ENCODE measurements around the gene BNC2.
"Not testable (repeated sequence)": the region's sequence is repeated elsewhere in the genome, so short reads cannot be mapped to it uniquely, and the experiment has no call there.

The BNC2 gene

DNA sequence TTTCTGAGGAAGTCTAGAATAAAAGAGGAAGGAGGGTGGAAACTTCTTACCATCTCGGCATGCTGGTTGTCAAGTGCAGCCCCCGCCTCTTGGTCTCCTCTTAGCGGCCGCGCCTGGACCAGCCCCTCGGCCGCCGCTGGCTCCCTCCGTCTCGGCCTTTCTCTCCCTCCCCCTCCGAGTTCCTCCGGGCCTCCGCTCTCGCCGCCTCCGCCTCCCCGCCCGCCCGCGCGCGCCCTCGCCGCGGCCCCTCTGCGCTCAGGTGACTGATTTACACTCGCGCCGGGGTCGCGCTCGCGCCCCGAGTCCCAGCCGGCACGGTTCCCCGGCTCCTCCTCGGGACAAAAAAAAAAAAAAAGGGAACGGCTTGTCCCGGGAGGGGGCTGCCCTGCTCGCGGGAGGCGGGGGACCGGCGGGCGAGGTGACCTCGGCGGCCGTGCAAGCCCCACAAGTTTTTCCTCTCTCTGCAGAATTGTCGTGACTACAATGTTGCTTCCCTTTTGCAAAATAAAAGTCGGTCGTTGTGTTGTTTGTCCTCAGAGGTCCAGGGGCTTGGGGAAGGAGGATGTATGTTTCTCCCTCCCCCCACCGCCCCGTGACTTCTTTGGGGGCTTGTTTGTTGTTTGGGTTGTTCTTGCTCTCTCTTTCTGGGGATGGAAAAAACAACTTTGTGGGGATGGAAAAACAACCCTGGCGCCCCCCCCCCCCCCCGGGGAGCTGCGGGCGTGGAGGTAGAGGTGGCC, at the start of gene BNC2:
BNC2 (minus strand) TSS at position 75 of the 740 bp plus-strand sequence; CDS start at position 53, 22 bp downstream.
- no peak for DNase-seq

GRCh38 chr9:16918920-16919319, 48.5 kb upstream of the BNC2 start:
- no peak for DNase-seq

DNA sequence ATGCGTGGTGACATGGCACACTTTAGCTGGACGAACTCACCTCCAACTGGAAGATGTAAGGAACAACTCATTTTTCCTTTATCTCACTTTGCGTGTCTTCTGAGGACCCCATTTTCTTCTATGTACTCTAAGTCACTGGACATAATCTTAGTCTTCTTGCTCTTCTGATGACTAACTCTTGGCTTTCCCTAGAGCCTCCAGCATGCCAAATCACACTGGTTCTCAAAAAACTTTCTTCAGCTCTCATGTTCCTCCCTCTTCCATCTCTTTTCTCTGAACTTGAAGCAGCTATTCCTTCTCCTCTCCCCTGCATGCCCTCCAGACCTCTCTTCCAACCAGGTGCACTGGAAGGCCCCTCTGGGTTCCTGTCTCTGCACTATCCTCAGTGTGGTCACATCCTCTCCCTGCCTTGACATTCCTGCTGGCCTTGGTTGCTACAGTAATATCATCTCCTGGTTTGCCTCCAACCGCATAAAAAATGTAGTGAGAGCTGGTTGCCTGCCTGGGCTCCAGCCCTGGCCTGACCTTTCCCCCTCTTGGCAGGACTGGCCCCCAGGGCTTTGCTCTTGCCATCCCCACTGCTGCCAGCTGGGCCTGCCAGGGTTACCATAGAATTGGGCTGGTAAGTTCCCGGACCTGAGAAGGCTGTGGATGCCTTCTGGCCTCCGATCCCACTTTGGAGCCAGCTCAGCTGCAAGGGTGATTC, 44.8 kb upstream of the BNC2 start:
- no peak for DNase-seq

GRCh38 chr9:16912197-16912596, 41.7 kb upstream of the BNC2 start:
- no peak for DNase-seq

DNA sequence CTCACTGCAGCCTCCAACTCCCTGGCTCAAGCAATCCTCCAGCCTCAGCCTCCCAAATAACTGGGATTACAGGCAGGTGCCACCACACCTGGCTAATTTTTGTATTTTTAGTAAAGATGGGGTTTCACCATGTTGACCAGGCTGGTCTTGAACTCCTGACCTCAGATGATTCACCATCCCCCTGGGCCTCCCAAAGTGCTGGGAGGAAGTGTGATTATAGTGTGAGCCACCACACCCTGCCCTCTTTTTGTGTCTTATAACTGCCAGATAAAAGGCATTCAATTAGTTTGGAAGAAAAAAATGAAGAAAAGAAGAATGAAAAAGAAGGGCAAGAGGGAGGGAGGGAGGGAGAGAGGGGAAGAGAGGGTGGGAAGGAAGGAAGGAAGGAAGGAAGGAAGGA, 37.7 kb upstream of the BNC2 start:
- DNase-seq: not testable (repeated sequence)

GRCh38 chr9:16904655-16905054, 34.2 kb upstream of the BNC2 start:
- no peak for DNase-seq

- no peak for DNase-seq
These were observed 31.1 kb upstream of the BNC2 start for GRCh38 chr9:16901590-16901989.

DNA sequence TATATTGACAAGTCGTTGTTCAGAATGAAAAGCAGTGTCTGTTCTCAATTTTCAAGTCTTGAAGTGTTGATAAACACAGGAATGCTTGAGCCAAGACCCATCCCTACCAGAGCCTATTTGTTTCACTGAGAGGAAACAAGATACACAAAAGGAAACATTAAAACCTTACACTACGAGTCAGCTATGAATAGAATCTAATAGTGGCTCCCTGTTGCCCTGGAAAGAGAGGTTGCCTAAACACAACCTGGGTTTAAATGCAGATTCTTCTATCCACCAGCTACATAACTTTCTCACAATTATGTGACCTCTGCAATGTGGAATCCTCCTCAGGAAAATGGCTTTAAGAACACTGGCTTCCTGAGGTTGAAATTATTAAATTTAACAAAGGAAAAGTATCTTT, 29.1 kb upstream of the BNC2 start:
- no peak for DNase-seq

GRCh38 chr9:16898464-16898863, 28.0 kb upstream of the BNC2 start:
- DNase-seq: no peak

GRCh38 chr9:16888594-16888993, 18.1 kb upstream of the BNC2 start:
- DNase-seq: no peak

- DNase-seq: no peak
These were observed 15.5 kb upstream of the BNC2 start for GRCh38 chr9:16885931-16886330.

GRCh38 chr9:16884952-16885513, 14.6 kb upstream of the BNC2 start:
- DNase-seq: no peak

GRCh38 chr9:16884373-16884772, 13.9 kb upstream of the BNC2 start:
- no peak for DNase-seq

DNA sequence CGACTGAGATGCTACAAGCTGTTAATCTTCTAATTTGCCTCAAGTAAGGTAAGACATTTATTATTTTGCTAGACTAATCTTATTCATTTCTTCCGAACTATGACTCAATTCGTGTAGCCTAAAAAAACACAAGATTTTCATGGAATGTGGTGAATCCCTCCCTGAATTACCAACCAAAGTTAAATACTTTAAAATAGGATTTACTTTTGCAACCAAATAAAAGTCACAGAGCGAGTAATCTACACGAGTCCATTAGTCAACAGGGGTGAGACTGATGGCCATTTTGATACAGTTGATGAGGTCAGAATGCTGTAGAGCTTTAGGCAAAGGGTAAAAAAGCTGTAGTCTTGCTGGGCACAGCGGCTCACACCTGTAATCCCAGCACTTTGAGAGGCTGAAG, 13.1 kb upstream of the BNC2 start:
- no peak for DNase-seq

DNA sequence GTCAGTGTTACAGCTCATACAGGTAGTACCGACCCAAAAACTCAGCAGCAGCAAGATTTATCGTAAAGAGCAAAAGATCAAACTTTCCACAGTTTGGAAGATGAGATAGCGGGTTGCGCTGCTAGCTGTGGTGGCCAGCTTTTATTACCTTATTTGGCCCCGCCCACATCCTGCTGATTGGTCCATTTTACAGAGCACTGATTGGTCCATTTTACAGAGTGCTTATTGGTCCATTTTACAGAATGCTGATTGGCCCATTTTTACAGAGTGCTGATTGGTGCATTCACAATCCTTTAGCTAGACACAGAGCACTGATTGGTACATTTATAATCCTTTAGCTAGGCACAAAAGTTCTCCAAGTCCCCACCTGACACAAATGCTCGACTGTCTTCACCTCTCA, 12.0 kb upstream of the BNC2 start:
- not testable (repeated sequence) for DNase-seq

DNA sequence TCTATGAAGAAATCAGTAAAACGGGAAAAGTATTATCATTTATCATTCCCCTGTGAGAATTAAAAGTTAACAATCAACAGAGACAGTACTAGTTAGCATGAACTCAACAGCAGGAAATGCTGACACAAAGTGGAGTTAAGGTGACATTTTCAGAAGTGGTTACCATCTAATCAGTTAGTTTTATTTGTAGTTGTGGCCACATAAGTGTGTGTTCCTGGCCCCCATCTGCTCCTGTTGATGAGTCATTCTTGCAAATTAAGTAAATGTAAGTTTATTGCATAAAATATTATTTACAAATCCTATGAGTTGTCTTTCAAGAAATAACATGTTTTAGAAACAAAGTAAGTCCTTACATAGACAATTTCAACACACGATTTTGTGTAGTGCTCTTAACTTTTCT, 8.9 kb upstream of the BNC2 start:
- no peak for DNase-seq

DNA sequence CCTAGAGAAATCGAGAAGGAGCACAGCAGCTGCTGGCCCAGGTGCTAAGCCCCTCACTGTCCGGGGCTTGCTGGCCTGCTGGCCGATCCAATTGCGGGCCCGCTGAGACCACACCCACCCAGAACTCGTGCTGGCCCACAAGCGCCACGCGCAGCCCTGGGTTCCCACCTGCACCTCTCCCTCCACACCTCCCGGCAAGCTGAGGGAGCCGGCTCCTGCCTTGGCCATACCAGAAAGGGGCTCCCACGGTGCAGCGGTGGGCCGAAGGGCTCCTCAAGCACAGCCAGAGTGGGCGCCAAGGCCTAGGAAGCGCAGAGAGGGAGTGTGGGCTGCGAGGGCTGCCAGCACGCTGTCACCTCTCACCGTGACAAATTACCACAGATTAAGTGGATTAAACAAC, 6.8 kb upstream of the BNC2 start:
- DNase-seq: no peak

DNA sequence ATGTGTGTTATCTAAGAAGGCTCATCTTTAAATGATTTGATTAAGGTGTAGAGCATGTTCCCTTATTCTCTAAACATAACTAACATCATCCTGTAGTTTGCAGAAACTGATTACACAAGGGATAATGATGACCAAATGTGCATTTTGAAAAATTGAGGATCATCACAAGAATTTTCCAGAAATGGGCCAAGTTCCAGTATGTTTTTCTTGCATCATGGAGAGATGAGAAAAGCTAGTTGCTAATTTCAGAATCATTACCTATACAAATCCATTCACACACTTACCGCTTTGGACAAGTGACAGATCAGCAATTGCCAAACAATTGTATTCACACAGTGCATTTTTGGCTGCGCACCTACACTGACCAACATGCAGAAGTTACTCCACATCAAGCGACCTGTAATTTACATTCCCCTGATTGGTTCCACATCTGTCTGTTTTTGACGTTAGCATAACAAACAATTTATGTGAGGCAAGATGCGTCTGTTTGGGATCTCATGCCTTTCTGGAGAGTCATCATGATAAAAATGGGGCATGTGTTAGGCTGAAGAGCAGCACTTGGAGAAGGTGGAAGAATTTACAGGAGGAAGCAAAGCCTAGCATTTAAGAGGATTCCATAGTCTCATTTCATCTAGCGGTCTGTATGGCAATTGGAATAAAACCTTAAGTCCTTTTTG, 2.8 kb upstream of the BNC2 start:
- DNase-seq: no peak

DNA sequence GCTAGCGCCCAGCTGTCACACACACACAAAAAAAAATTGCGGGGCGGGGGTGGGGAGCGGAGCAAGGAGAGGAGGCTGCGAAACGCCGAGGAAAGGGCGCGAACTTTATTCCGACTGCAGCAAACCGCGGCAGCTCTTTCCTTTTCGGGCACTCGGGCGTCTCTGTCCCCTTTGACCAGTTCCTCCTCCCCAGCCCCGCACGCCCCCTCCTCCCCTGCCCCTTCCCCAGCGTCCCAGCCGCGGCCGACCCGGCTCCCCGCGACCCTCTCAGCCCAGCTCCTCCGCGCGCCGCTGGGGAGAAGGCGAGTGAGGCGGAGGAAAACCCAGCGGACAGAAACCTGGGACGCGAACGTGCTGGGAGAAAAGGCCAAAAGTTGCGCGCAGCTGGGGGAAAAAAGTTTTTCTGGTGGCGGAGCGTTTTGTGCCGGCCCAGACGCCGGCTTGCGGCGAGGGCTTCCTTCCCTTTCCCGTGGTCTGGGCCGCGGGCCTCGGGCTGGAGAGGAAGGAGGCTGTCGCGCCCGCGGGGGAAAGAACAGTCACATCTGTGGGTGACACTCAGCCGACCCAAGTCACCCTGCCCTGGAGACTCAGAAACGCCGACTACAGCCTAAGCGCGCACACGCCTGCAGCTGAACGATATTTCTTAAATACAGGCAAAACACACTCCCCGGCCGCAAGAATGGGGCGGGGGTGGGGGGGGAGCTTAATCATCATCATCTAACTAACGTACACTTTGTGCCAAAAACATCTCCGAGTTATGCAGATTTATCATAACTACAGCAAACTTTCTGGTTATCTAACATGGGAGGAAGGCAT, 1.1 kb upstream of the BNC2 start:
- DNase-seq: no peak

GRCh38 chr9:16869882-16870595, 431 bp downstream of the BNC2 start:
- no peak for DNase-seq

DNA sequence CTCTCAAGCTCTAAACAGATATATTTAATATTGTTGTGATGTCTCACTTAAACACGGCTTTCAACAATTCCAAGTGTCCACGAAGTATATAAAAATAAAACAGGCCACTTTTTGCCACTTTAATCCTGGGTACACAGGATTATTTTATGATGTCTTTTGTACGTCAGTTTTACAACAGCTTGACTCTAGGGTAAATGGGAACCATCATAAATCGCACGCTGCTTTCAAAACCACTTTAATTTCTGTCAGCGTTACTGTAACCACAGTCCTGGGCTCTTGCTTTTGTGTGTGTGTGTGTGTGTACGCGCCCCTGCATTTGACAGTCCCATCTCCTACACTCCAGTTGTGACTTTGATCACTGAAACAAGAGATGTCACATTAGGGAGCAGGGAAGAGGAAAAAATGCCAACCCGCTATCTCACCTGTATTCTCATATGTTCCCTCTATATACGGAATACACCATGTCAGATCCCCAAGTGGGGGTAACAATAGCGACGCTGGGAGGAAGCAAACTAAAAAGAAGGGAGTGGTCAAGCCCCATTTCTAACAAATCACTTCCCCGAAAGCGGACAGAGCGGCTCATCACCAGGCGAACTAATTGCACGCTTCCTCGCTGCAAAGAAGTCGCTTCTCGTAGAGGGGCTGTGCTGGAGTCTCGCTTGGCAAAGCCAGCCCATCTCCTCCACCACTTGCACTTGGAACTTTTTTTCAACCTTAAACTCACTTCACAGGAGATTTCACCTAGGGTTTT, 1.2 kb downstream of the BNC2 start:
- DNase-seq: no peak

Measured in DMS79 treated with DMSO at 0.1 percent for 48 hours (cell line).